Naive thymus-derived CD8-positive, alpha-beta T cell (primary cell): ENCODE results near the gene PTK7. TPM values are rescaled to one million over a fixed set of nuclear protein-coding genes. Genes with fewer than 3 reads are reported as not detected.

Experiments
- ATAC-seq, 2 donors: fragments of 150-1000 bp; cut with Tn5 transposase in 1 of 2; sonication (Bioruptor Pico), chemical (Tn5 transposase) in 1 of 2; 1 replicate in 1 of 2; 2 replicates in 1 of 2; pipeline ENCODE4 v1.10.0; 2021; ENCODE audit warnings: mild to moderate bottlenecking in 2 of 2, moderate library complexity in 2 of 2
- POLR2A ChIA-PET: fragments of 350-600 bp; sonication (Branson Sonifier 250); formaldehyde crosslinking; loops from one replicate; lab custom pipeline; 2021; ENCODE audit warnings: antibody characterized with exemption; lab: Charles Lee
- DNase-seq, 10 donors: peaks; one replicate each; pipeline versions ENCODE4 v3.0.0 to v3.0.0-alpha.2; 2020 to 2022
- H3K27ac Mint-ChIP-seq, 10 donors: one replicate each; pipeline ENCODE4 v1.8.0; 2020 to 2022; ENCODE audit warnings: mild to moderate bottlenecking in 10 of 10, mixed read lengths in 10 of 10, moderate library complexity in 4 of 10, inconsistent platforms in 1 of 10
- H3K27me3 Mint-ChIP-seq, 5 donors: one replicate each; pipeline ENCODE4 v1.8.0; 2021 to 2022; ENCODE audit warnings: mixed read lengths in 5 of 5
- H3K36me3 Mint-ChIP-seq, 3 donors: one replicate each; pipeline ENCODE4 v1.8.0; 2020 to 2022; ENCODE audit warnings: mixed read lengths in 3 of 3, mild to moderate bottlenecking in 2 of 3, inconsistent platforms in 1 of 3
- H3K4me1 Mint-ChIP-seq, 4 donors: one replicate each; pipeline ENCODE4 v1.8.0; 2021 to 2022; ENCODE audit warnings: mixed read lengths in 4 of 4
- H3K4me3 Mint-ChIP-seq, 10 donors: one replicate each; pipeline ENCODE4 v1.8.0; 2020 to 2022; ENCODE audit warnings: mild to moderate bottlenecking in 10 of 10, mixed read lengths in 10 of 10, moderate library complexity in 6 of 10, inconsistent platforms in 1 of 10
- H3K9me3 Mint-ChIP-seq, 9 donors: one replicate each; pipeline ENCODE4 v1.8.0; 2020 to 2022; ENCODE audit warnings: mixed read lengths in 9 of 9, mild to moderate bottlenecking in 3 of 9, inconsistent platforms in 1 of 9, moderate library complexity in 1 of 9
- polyA plus RNA-seq, 3 donors: library from polyadenylated mRNA; unstranded; fragments of 300-500 nt; fragmentation: Illumina TruSeq; gene quantifications; one replicate each; pipeline ENCODE4 v1.2.3, GENCODE V29; 2021
- total RNA-seq, 8 experiments: library from RNA in 2 of 8; stranded (reverse) in 2 of 8; gene quantifications; one replicate each; pipeline ENCODE4 v1.2.3 and lab custom pipeline; 2021 to 2026

Gene PTK7
- total and polyA plus RNA-seq, 5 experiments from 2014 or later = 6.5 to 22.2 (median 14.8) TPM; not detected in 1

DNA sequence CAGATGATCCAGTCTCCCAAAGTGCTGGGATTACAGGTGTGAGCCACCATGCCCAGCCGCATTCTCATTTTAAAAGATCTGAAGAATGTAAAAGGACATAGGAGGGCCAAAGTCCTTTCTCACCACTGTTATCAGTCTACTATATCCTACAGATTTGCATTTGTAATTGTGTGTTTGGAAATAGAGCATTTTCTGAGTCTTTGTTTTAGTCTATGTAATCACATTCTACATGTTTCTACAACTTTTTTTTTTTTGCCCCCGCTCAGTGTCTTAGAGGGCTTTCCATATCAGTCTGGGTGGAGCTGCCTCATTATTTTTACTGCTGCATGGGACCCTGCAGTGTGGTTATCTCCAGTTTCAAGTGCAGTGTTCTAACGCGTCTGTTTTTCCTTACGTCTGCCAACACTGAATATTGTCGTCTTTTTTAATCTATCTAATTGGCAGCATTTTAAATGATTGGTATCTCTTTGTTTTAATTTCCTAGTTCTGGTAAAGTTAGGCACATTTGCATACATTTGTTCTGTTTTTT is 113.7 kb downstream of the PTK7 start:
- no peaks in the 10 kb centered on the region for H3K9me3 Mint-ChIP-seq
- H3K27ac Mint-ChIP-seq = peak overlapping the region in 1 of 10 donors; percentile 36
- H3K4me1 Mint-ChIP-seq = peaks cover 23 to 42% (median 33%) of the 10 kb centered on the region in 4 donors
- no peaks in the 10 kb centered on the region for H3K27me3 Mint-ChIP-seq
- ATAC-seq (no peak), DNase-seq (no peak)
- H3K36me3 Mint-ChIP-seq = peaks cover 0 to 86% (median 26%) of the 10 kb centered on the region in 3 donors
- H3K4me3 Mint-ChIP-seq = no peak overlapping the region
- POLR2A ChIA-PET = no interaction called here

DNA sequence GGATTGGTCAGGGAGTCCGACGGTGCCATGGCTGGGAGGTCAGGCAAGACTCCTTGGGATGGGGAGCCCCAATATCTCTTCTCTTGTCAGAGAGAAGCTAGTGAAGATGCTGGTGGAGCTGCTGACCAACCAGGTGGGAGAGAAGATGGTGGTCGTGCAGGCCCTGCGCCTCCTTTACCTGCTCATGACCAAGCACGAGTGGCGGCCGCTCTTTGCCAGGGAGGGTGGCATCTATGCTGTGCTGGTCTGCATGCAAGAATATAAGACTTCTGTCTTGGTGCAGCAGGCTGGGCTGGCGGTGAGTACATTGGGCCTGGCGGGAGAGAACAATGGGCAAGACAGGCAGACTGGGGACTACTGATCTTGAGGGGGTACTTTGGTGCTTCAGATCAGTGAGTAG is 116.8 kb downstream of the PTK7 start:
- Mint-ChIP-seq H3K27ac (peak overlapping the region in 4 of 10 donors; percentile 22 to 61 (median 42)), H3K4me1 (peaks cover 10 to 19% (median 15%) of the 10 kb centered on the region in 4 donors), H3K27me3 (no peaks in the 10 kb centered on the region), H3K36me3 (peaks cover 0 to 90% (median 25%) of the 10 kb centered on the region in 3 donors), H3K4me3 (no peak overlapping the region), H3K9me3 (no peaks in the 10 kb centered on the region)
- DNase-seq (no peak), ATAC-seq (no peak)
- POLR2A ChIA-PET = no interaction called here

DNA sequence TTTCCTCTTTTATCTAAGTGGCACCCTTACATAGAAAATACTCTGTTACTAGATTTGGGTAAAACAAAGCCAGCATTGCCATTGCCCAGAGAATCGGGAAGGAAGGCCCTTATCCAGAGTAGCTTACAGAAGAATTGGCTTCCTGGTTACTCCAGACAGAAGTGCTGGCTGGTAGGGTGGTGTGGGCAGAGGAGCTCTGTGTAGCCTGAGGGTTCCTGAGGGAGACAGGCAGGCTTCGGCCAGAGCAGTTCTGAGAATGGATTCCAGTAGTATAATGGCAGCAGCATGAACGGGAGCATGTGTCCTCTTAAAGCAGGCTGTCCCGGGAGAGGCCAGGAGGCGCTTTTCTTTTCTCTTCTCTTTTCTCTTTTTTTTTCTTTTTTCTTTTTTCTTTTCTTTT is 117.8 kb downstream of the PTK7 start:
- POLR2A ChIA-PET = interaction anchor here (1.1 kb wide), 1 partner anchor 12 kb away, joined by 3 read pairs; the partner anchor contains the start of gene CUL9
- H3K4me3 Mint-ChIP-seq = no peak overlapping the region
- peaks cover 0 to 88% (median 20%) of the 10 kb centered on the region in 3 donors for H3K36me3 Mint-ChIP-seq
- peak overlapping the region in 1 of 10 donors; percentile 41 for H3K27ac Mint-ChIP-seq
- peaks cover 7 to 19% (median 11%) of the 10 kb centered on the region in 4 donors for H3K4me1 Mint-ChIP-seq
- ATAC-seq (no peak), DNase-seq (no peak)
- no peaks in the 10 kb centered on the region for H3K27me3 Mint-ChIP-seq
- H3K9me3 Mint-ChIP-seq = no peaks in the 10 kb centered on the region

DNA sequence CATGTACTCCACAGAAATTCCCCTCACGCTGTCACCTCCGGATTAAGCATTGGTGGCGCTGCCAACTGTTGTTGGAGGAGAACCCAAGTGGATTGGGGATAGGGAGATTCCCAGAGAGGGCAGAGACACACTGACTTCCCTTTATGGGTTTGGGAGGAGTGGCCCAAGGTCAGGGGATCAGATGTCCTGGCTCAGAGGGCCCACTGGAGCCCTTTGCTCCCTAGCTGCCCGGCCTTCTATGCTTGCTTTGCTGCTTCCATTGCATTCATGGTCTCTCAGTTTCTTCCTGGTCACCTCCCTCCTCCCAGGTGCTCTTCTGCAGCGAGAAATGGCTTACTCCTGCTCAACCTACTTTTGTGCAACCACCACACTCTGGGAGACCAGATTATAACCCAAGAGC is 120.2 kb downstream of the PTK7 start:
- POLR2A ChIA-PET = interaction anchor here (0.7 kb wide), 1 partner anchor 21 kb away, joined by 3 read pairs; no protein-coding TSS in a partner anchor
- no peak for DNase-seq
- H3K4me3 Mint-ChIP-seq = no peak overlapping the region

DNA sequence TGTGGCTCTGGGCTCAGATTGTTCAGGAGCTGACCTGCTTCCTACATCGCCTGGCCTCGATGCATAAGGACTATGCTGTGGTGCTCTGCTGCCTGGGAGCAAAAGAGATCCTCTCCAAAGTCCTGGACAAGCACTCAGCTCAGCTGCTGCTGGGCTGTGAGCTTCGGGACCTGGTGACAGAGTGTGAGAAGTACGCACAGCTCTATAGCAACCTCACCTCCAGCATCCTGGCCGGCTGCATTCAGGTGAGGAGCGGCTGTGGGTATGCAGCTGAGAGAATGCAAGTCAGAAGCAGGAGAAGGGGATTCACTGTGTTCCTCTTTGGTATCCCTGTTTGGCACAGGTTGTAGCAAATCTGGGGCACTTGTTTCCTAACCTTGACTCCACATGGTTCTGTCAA is 123.8 kb downstream of the PTK7 start:
- Mint-ChIP-seq H3K27me3 (no peaks in the 10 kb centered on the region), H3K4me1 (peaks cover 0 to 5% (median 0%) of the 10 kb centered on the region in 4 donors), H3K4me3 (no peak overlapping the region), H3K27ac (peak overlapping the region in 7 of 10 donors; percentile 42 to 86 (median 63)), H3K36me3 (peaks cover 0 to 74% (median 10%) of the 10 kb centered on the region in 3 donors), H3K9me3 (no peaks in the 10 kb centered on the region)
- DNase-seq (no peak), ATAC-seq (no peak)
- POLR2A ChIA-PET = interaction anchor here (0.5 to 1.3 kb wide), 2 partner anchors 33 to 1304 kb away, joined by 3 read pairs; no protein-coding TSS in a partner anchor

More for the DNA sequence above, 120.2 kb downstream of the PTK7 start:
- Mint-ChIP-seq H3K36me3 (peaks cover 0 to 90% (median 20%) of the 10 kb centered on the region in 3 donors), H3K4me1 (peaks cover 0 to 8% (median 5%) of the 10 kb centered on the region in 4 donors), H3K27ac (peak overlapping the region in 3 of 10 donors; percentile 15 to 67 (median 50)), H3K9me3 (no peaks in the 10 kb centered on the region), H3K27me3 (no peaks in the 10 kb centered on the region)
- no peak for ATAC-seq

DNA sequence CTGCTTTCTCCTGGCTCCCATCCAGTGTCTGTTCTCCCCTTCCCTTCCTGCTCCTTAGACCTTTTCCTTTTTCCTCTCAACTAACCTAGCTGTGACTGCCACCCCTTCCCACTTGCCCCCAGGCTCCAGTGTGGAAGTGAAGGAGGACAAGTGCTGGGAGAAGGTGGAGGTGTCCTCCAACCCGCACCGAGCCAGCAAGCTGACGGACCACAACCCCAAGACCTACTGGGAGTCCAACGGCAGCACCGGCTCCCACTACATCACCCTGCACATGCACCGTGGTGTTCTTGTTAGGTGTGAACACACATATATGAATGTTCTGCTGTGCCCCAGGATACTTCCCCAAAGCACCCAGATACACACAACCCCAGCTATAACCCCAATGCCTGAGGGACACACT is 124.4 kb downstream of the PTK7 start:
- Mint-ChIP-seq H3K36me3 (peaks cover 0 to 74% (median 10%) of the 10 kb centered on the region in 3 donors), H3K4me1 (peaks cover 0 to 3% (median 0%) of the 10 kb centered on the region in 4 donors), H3K4me3 (no peak overlapping the region), H3K9me3 (no peaks in the 10 kb centered on the region), H3K27ac (peak overlapping the region in 8 of 10 donors; percentile 12 to 86 (median 61)), H3K27me3 (no peaks in the 10 kb centered on the region)
- no peak for DNase-seq
- no peak for ATAC-seq
- POLR2A ChIA-PET = interaction anchor here (1.3 kb wide), 1 partner anchor 32 kb away, joined by 3 read pairs; no protein-coding TSS in a partner anchor

DNA sequence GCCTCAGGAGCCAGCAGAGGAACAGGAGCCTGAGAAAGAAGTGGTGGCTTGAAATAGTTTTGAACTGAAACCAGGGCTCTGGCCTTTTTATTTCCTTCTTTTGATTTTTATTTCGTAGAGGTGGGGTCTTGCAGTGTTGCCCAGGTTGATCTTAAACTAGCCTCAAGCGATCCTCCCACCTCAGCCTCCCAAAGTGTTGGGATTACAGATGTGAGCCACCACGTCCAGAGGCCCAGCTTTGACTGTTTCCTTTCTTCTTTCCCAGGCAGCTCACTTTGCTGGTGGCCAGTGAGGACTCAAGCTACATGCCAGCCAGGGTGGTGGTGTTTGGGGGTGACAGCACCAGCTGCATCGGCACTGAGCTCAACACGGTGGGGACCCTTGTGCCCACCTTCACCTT is 126.3 kb downstream of the PTK7 start:
- DNase-seq = no peak
- Mint-ChIP-seq H3K4me1 (peaks cover 0 to 3% (median 0%) of the 10 kb centered on the region in 4 donors), H3K27me3 (no peaks in the 10 kb centered on the region), H3K4me3 (no peak overlapping the region), H3K27ac (peak overlapping the region in 5 of 10 donors; percentile 49 to 81 (median 69)), H3K36me3 (peaks cover 0 to 73% (median 14%) of the 10 kb centered on the region in 3 donors), H3K9me3 (no peaks in the 10 kb centered on the region)
- POLR2A ChIA-PET = no interaction called here
- ATAC-seq = no peak

DNA sequence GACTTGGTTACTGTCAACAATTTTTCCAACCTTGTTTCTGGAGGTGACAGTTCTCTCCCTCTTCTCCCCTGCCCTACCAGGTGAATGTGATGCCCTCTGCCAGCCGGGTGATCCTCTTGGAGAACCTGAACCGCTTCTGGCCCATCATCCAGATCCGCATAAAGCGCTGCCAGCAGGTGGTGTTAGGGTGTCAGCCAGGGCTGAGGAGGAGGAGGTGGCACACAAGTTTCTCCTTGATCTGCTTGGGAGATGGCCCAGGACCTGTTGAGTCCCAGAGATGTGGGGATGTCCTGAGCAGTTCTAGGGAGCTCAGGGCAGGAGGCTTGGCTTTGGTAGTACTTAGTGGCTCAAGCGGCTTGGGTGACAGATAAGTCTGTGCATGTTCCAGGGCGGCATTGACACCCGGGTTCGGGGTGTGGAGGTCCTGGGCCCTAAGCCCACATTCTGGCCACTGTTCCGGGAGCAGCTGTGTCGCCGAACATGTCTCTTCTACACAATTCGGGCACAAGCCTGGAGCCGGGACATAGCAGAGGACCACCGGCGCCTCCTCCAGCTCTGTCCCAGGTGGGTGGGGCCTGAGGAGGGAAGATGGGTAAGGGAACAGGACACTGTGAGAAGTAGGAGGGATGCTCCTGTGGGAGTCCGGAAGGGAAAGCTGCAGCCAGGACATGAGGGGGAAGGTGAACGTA is 127.1 kb downstream of the PTK7 start:
- H3K9me3 Mint-ChIP-seq = no peaks in the 10 kb centered on the region
- no peak for DNase-seq
- no peak for ATAC-seq
- peaks cover 0 to 3% (median 0%) of the 10 kb centered on the region in 4 donors for H3K4me1 Mint-ChIP-seq
- H3K4me3 Mint-ChIP-seq = no peak overlapping the region
- peaks cover 0 to 71% (median 14%) of the 10 kb centered on the region in 3 donors for H3K36me3 Mint-ChIP-seq
- POLR2A ChIA-PET = no interaction called here
- H3K27ac Mint-ChIP-seq = peak overlapping the region in 1 of 10 donors; percentile 76
- no peaks in the 10 kb centered on the region for H3K27me3 Mint-ChIP-seq

DNA sequence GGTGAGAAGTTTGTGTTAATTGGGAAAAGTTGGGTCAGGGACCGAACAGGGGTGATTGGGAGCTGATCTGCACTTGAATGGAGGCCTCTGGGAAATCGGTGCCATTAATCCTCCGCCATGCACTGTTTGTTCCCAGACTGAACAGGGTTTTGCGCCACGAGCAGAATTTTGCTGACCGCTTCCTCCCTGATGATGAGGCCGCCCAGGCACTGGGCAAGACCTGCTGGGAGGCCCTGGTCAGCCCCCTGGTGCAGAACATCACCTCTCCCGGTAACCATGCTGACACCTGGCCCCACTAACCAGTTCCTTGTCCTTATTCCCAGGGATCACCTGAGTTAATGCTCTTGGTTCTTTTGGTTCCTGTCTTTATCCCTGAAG is 127.6 kb downstream of the PTK7 start:
- ATAC-seq (no peak), DNase-seq (no peak)
- Mint-ChIP-seq H3K36me3 (peaks cover 0 to 68% (median 14%) of the 10 kb centered on the region in 3 donors), H3K27me3 (no peaks in the 10 kb centered on the region), H3K4me3 (no peak overlapping the region), H3K4me1 (peaks cover 0 to 3% (median 0%) of the 10 kb centered on the region in 4 donors), H3K9me3 (no peaks in the 10 kb centered on the region), H3K27ac (peak overlapping the region in 1 of 10 donors; percentile 76)
- POLR2A ChIA-PET = no interaction called here

DNA sequence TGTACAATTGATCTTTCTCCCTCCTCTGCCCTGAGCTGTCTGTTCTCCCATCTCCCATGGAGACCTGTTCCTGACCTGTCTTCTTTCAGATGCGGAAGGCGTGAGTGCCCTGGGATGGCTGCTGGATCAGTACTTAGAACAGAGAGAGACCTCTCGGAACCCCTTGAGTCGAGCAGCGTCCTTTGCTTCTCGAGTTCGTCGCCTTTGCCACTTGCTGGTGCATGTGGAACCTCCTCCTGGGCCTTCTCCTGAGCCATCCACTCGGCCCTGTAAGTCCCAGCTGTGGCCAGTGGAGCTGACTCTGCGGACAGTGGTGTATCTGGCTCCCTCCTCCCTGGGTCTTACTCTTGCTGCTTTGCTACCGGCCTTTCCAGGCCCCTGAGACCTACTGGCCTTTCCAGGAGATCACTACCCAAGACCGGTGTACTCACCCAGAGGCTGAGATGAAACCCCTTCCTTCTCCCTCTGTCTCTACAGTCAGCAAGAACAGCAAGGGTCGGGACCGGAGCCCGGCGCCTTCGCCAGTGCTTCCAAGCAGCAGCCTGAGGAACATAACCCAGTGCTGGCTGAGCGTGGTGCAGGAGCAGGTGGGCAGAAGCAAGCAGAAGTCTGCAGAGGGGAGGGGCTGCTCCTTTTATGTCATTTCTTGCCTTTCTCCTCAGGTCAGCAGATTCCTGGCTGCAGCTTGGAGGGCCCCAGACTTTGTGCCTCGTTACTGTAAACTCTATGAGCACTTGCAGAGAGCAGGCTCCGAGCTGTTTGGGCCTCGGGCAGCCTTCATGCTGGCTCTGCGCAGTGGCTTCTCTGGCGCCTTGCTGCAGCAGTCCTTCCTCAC is 128.4 kb downstream of the PTK7 start:
- Mint-ChIP-seq H3K4me3 (no peak overlapping the region), H3K36me3 (peaks cover 0 to 66% (median 14%) of the 10 kb centered on the region in 3 donors), H3K9me3 (no peaks in the 10 kb centered on the region), H3K4me1 (peaks cover 0 to 3% (median 0%) of the 10 kb centered on the region in 4 donors), H3K27ac (peak overlapping the region in 1 of 10 donors; percentile 63), H3K27me3 (no peaks in the 10 kb centered on the region)
- ATAC-seq (no peak), DNase-seq (no peak)
- POLR2A ChIA-PET = no interaction called here

DNA sequence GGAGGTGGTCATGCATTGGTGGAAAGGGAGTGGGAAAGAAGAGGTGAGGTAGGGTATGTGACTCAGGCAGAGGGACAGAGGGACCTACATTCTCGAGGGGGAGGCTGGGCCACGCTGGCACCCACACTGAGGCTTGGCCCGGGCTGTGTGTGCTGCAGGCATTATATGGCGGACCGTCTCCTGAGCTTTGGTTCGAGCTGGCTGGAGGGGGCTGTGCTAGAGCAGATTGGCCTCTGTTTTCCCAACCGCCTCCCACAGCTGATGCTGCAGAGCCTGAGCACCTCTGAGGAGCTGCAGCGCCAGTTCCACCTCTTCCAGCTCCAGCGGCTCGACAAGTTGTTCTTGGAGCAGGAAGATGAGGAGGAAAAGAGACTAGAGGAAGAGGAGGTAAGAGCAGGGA is 129.7 kb downstream of the PTK7 start:
- ATAC-seq (no peak), DNase-seq (no peak)
- Mint-ChIP-seq H3K4me3 (no peak overlapping the region), H3K27me3 (no peaks in the 10 kb centered on the region), H3K9me3 (no peaks in the 10 kb centered on the region), H3K36me3 (peaks cover 0 to 57% (median 13%) of the 10 kb centered on the region in 3 donors), H3K27ac (peak overlapping the region in 3 of 10 donors; percentile 32 to 55 (median 52)), H3K4me1 (no peaks in the 10 kb centered on the region)
- POLR2A ChIA-PET = interaction anchor here (0.6 kb wide), 1 partner anchor 189 kb away, joined by 3 read pairs; no protein-coding TSS in a partner anchor

DNA sequence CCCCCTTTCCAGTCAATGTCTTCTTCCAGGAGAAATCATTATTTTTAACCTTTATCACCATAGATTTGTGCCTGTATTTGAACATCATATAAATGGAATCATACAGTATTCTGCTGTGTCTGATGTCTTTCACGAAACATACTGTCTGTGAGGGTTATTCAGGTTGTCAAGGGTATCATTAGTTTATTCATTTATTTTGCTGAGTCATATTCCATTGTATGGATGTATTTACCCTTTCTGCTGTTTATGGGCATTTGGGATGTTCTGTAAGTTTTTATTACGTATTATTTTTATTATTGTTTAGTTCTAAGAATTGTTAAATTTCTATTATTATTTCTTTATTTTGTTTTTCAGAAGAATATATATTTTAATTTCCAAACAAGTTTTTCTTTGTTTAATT is 131.2 kb downstream of the PTK7 start:
- Mint-ChIP-seq H3K36me3 (peaks cover 0 to 49% (median 13%) of the 10 kb centered on the region in 3 donors), H3K4me3 (no peak overlapping the region), H3K27ac (no peak overlapping the region), H3K4me1 (peaks cover 0 to 3% (median 0%) of the 10 kb centered on the region in 4 donors), H3K27me3 (no peaks in the 10 kb centered on the region), H3K9me3 (no peaks in the 10 kb centered on the region)
- POLR2A ChIA-PET = no interaction called here
- no peak for ATAC-seq
- no peak for DNase-seq
